Measurements from ENCODE around the gene HOXC11. TPM values are rescaled to one million over a fixed set of nuclear protein-coding genes. Genes with fewer than 3 reads are reported as not detected.

Gene HOXC11
- total RNA-seq, 1 donor from 2014 or later = not detected

DNA sequence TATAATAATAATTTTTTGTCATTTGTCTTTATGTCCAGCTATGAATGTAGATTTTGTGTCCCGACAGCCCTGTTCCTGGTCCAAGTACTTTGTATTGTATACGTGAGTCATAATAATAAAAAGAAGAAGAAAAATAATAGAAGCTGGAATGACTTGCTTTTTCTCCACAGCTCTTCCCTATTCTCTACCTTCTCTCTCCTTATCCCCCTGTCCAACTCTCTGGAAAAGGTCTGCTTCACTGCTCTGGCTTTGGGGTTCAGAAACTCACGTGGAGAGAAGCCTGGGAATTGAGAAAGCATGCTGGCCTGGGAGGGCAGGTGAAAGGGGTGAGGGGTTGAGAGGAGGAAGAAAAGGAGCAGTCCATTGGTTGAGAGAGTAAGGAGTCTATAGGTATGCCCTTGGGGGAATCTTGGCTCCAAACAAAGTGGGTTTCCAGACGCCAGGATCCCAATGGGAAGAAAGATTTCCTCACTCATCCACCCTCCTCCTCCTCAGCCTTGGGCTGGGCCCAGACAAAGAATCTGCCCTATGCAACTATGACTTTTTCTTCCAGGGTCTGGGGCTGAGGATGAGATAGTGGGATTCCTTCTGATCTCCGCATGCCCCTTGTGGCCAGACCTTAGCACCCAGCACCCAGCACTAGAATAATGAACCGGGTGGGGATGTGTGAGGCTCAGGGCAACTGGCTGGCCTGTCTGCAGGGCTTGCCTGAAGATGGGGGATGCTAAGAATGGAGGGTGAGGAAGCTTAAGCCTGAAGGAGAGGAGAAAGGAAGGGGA lies 39.9 kb downstream of the HOXC11 start:
- Histone ChIP-seq H3K4me3 (no peak overlapping the region), H2AFZ (replicated peaks) (no peak overlapping the region), H3K9ac (no peak overlapping the region), H3K9me3 (ENCODE audit: low read depth) (no peaks in the 10 kb centered on the region), H3K36me3 (no peaks in the 10 kb centered on the region), H3K4me2 (no peak overlapping the region), H3K4me1 (no peaks in the 10 kb centered on the region), H3K27ac (no peak overlapping the region), H3K79me2 (ENCODE audit: low read depth) (no peaks in the 10 kb centered on the region), H3K27me3 (peaks cover 100% of the 10 kb centered on the region), H4K20me1 (ENCODE audit: low read depth) (peaks cover 80% of the 10 kb centered on the region), H3F3A (ENCODE audit: low read depth) (peaks cover 3% of the 10 kb centered on the region)
- H3K27me3 Mint-ChIP-seq (ENCODE audit: insufficient read depth, low read depth) = peaks cover 93% of the 10 kb centered on the region
- no peak for DNase-seq (ENCODE audit: low spot score)
- peaks cover 8% of the 10 kb centered on the region for H3K9me3 Mint-ChIP-seq
- no peaks in the 10 kb centered on the region for H3K36me3 Mint-ChIP-seq
- TF ChIP-seq EZH2 (IDR thresholded peaks at IDR 0.05) (peak; percentile 73), EZH2phosphoT487 (IDR thresholded peaks at IDR 0.05) (peak; percentile 10), CTCF (IDR thresholded peaks at IDR 0.05) (peak; percentile 8)
- H3K27ac Mint-ChIP-seq = no peak overlapping the region
- no peak overlapping the region for H3K4me3 Mint-ChIP-seq
- H3K4me1 Mint-ChIP-seq = no peaks in the 10 kb centered on the region

GRCh38 chr12:54014377-54015017 lies 41.6 kb downstream of the HOXC11 start:
- Histone ChIP-seq H3K4me3 (no peak overlapping the region), H3K27ac (no peak overlapping the region), H3K9ac (no peak overlapping the region), H3K9me3 (ENCODE audit: low read depth) (no peaks in the 10 kb centered on the region), H3K36me3 (no peaks in the 10 kb centered on the region), H3K4me1 (no peaks in the 10 kb centered on the region), H3K27me3 (peaks cover 100% of the 10 kb centered on the region), H2AFZ (replicated peaks) (no peak overlapping the region), H3F3A (ENCODE audit: low read depth) (peaks cover 3% of the 10 kb centered on the region), H3K79me2 (ENCODE audit: low read depth) (no peaks in the 10 kb centered on the region), H4K20me1 (ENCODE audit: low read depth) (peaks cover 79% of the 10 kb centered on the region), H3K4me2 (no peak overlapping the region)
- Mint-ChIP-seq H3K36me3 (no peaks in the 10 kb centered on the region), H3K27me3 (ENCODE audit: insufficient read depth, low read depth) (peaks cover 88% of the 10 kb centered on the region), H3K27ac (no peak overlapping the region), H3K9me3 (peaks cover 8% of the 10 kb centered on the region), H3K4me1 (no peaks in the 10 kb centered on the region), H3K4me3 (no peak overlapping the region)
- DNase-seq (ENCODE audit: low spot score) = no peak
- TF ChIP-seq EZH2phosphoT487 (IDR thresholded peaks at IDR 0.05) (peak; percentile 98), CTCF (IDR thresholded peaks at IDR 0.05) (no peak), EZH2 (IDR thresholded peaks at IDR 0.05) (peak; percentile 98)

DNA sequence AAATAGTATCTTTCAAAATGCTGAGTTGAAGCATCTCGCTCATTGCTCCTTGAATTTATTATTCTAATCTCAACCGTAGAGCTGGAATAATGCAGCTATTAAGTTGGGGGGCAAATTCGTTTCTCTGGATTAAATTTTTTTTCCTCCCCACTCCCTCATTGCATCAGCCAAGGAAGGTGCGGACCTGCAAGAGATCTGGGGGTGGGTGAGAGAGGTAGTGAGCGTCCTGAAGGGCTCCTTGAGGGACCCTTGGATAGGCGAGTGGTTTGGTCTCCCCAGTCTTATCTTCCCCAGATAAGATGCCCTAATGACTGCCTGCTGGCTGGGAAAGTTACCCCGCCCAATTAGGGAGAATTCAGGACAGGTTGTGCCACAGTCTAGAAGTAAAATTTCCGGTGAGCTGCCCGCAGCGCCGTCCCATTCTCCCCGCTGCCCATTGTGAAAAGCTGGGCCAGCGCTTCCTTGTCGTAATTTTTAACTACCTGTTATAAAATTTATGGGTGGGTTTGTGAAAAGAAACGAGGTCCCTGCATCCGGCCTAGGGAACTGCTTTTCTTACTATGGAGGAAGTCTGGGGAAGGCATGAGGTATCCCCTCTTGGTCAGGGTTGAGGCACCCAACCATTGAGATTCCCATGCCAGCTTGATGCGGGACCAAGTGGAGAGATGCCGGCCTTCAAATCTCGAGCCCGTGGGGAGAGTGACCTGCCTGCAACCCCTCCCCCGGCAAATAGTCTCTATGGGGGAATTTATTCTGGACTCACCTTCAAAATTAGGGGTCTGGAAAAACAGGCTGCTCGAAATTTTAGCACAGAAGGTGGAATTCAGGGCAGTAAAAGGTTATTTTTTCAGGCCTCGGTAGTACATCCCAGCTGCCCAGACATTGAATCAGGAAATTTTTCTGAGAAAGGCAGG lies 42.3 kb downstream of the HOXC11 start:
- no peak overlapping the region for H3K4me2 ChIP-seq
- Mint-ChIP-seq H3K36me3 (no peaks in the 10 kb centered on the region), H3K9me3 (peaks cover 7% of the 10 kb centered on the region), H3K27me3 (ENCODE audit: insufficient read depth, low read depth) (peaks cover 89% of the 10 kb centered on the region), H3K27ac (no peak overlapping the region), H3K4me1 (no peaks in the 10 kb centered on the region), H3K4me3 (no peak overlapping the region)
- no peak overlapping the region for H3K4me3 ChIP-seq
- peaks cover 79% of the 10 kb centered on the region for H4K20me1 ChIP-seq (ENCODE audit: low read depth)
- H3K9me3 ChIP-seq (ENCODE audit: low read depth) = no peaks in the 10 kb centered on the region
- no peak overlapping the region for H3K9ac ChIP-seq
- no peaks in the 10 kb centered on the region for H3K79me2 ChIP-seq (ENCODE audit: low read depth)
- TF ChIP-seq EZH2 (IDR thresholded peaks at IDR 0.05) (peak; percentile 84), EZH2phosphoT487 (IDR thresholded peaks at IDR 0.05) (peak; percentile 64), CTCF (IDR thresholded peaks at IDR 0.05) (no peak)
- no peak overlapping the region for H3K27ac ChIP-seq
- peaks cover 100% of the 10 kb centered on the region for H3K27me3 ChIP-seq
- H3F3A ChIP-seq (ENCODE audit: low read depth) = peaks cover 3% of the 10 kb centered on the region
- no peak for DNase-seq (ENCODE audit: low spot score)
- H3K36me3 ChIP-seq = no peaks in the 10 kb centered on the region
- H3K4me1 ChIP-seq = no peaks in the 10 kb centered on the region
- no peak overlapping the region for H2AFZ ChIP-seq (replicated peaks)

Data from neural progenitor cell (in vitro differentiated cells).